ENCODE measurements around the gene RPS16.

GRCh38 chr19:39420769-39421168 is 15.0 kb downstream of the RPS16 start:
- TF ChIP-seq, protein P1, sequence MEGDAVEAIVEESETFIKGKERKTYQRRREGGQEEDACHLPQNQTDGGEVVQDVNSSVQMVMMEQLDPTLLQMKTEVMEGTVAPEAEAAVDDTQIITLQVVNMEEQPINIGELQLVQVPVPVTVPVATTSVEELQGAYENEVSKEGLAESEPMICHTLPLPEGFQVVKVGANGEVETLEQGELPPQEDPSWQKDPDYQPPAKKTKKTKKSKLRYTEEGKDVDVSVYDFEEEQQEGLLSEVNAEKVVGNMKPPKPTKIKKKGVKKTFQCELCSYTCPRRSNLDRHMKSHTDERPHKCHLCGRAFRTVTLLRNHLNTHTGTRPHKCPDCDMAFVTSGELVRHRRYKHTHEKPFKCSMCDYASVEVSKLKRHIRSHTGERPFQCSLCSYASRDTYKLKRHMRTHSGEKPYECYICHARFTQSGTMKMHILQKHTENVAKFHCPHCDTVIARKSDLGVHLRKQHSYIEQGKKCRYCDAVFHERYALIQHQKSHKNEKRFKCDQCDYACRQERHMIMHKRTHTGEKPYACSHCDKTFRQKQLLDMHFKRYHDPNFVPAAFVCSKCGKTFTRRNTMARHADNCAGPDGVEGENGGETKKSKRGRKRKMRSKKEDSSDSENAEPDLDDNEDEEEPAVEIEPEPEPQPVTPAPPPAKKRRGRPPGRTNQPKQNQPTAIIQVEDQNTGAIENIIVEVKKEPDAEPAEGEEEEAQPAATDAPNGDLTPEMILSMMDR (IDR thresholded peaks at IDR 0.05) = no peak
- no peak for TF ChIP-seq POLR2A (IDR thresholded peaks at IDR 0.05)
